ENCODE results near the gene DHRS1.

DNA sequence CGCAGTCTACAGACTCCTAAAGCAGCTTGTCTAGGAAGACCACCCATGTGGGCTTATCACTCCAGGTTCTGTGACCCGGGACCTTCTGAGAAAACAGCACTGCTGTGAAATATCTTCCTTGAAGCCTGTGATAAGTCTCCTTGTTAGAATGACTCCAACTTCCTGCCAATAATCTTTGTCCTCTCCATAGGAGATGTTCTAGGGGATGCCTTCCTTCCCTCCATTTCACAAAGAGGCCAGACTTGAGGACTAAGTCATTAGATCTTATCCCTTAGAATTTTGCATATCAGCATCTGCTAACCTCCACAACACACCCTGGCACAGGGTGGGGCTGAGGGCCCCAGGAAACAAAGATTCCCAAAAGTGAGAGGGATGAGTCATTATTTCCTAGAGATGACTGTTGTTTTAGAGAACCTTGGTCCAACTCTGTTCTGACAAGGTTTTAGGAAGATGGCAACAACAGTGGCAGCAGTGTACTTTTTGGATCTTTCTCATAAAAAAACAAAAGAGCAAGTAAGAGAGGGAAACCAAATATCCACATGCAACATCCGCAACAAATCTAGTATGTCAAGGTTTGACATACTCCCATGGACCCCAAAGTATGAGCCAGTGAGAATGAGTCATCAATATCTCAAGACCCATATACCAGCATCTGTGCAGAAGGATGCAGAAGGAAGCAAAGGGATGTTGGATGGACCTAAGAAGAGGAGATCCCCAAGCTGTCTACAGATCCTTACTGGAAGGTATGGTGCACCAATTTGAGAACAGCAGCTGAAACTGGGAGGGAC is 17.8 kb upstream of the DHRS1 start:
- TF ChIP-seq, protein P1, sequence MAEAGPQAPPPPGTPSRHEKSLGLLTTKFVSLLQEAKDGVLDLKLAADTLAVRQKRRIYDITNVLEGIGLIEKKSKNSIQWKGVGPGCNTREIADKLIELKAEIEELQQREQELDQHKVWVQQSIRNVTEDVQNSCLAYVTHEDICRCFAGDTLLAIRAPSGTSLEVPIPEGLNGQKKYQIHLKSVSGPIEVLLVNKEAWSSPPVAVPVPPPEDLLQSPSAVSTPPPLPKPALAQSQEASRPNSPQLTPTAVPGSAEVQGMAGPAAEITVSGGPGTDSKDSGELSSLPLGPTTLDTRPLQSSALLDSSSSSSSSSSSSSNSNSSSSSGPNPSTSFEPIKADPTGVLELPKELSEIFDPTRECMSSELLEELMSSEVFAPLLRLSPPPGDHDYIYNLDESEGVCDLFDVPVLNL (CRISPR knock-in tag; IDR thresholded peaks at IDR 0.05; ENCODE audit: low read depth): no peak
- TF ChIP-seq ZNF79 (CRISPR knock-in tag; IDR thresholded peaks at IDR 0.05; ENCODE audit: low read depth) (no peak), POLR2AphosphoS5 (IDR thresholded peaks at IDR 0.05; ENCODE audit: control insufficient read depth, insufficient read depth, low read depth, low read length) (no peak), TCF7 (IDR thresholded peaks at IDR 0.05; ENCODE audit: borderline replicate concordance) (no peak), BDP1 (IDR thresholded peaks at IDR 0.05; ENCODE audit: insufficient read depth, insufficient read length) (no peak), ARNT (IDR thresholded peaks at IDR 0.05) (no peak), MYC (IDR thresholded peaks at IDR 0.05; ENCODE audit: low read depth, low read length) (no peak), MYC (CRISPR knock-in tag; IDR thresholded peaks at IDR 0.05; ENCODE audit: borderline replicate concordance, low read depth) (no peak), EP300 (IDR thresholded peaks at IDR 0.05; ENCODE audit: low read length) (no peak), MTA1 (IDR thresholded peaks at IDR 0.05; ENCODE audit: borderline replicate concordance) (no peak)
- TF ChIP-seq, protein P2, sequence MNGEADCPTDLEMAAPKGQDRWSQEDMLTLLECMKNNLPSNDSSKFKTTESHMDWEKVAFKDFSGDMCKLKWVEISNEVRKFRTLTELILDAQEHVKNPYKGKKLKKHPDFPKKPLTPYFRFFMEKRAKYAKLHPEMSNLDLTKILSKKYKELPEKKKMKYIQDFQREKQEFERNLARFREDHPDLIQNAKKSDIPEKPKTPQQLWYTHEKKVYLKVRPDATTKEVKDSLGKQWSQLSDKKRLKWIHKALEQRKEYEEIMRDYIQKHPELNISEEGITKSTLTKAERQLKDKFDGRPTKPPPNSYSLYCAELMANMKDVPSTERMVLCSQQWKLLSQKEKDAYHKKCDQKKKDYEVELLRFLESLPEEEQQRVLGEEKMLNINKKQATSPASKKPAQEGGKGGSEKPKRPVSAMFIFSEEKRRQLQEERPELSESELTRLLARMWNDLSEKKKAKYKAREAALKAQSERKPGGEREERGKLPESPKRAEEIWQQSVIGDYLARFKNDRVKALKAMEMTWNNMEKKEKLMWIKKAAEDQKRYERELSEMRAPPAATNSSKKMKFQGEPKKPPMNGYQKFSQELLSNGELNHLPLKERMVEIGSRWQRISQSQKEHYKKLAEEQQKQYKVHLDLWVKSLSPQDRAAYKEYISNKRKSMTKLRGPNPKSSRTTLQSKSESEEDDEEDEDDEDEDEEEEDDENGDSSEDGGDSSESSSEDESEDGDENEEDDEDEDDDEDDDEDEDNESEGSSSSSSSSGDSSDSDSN (IDR thresholded peaks at IDR 0.05; ENCODE audit: borderline replicate concordance in 1 of 2, low read depth in 2 of 2, low read length in 2 of 2): no peak
- TF ChIP-seq, protein P3, sequence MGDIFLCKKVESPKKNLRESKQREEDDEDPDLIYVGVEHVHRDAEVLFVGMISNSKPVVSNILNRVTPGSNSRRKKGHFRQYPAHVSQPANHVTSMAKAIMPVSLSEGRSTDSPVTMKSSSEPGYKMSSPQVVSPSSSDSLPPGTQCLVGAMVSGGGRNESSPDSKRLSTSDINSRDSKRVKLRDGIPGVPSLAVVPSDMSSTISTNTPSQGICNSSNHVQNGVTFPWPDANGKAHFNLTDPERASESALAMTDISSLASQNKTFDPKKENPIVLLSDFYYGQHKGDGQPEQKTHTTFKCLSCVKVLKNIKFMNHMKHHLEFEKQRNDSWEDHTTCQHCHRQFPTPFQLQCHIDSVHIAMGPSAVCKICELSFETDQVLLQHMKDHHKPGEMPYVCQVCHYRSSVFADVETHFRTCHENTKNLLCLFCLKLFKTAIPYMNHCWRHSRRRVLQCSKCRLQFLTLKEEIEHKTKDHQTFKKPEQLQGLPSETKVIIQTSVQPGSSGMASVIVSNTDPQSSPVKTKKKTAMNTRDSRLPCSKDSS (IDR thresholded peaks at IDR 0.05; ENCODE audit: low read depth, partially characterized antibody): no peak
- TF ChIP-seq, protein P4, sequence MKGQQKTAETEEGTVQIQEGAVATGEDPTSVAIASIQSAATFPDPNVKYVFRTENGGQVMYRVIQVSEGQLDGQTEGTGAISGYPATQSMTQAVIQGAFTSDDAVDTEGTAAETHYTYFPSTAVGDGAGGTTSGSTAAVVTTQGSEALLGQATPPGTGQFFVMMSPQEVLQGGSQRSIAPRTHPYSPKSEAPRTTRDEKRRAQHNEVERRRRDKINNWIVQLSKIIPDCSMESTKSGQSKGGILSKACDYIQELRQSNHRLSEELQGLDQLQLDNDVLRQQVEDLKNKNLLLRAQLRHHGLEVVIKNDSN (CRISPR knock-in tag; IDR thresholded peaks at IDR 0.05): no peak
- TF ChIP-seq, protein P5, sequence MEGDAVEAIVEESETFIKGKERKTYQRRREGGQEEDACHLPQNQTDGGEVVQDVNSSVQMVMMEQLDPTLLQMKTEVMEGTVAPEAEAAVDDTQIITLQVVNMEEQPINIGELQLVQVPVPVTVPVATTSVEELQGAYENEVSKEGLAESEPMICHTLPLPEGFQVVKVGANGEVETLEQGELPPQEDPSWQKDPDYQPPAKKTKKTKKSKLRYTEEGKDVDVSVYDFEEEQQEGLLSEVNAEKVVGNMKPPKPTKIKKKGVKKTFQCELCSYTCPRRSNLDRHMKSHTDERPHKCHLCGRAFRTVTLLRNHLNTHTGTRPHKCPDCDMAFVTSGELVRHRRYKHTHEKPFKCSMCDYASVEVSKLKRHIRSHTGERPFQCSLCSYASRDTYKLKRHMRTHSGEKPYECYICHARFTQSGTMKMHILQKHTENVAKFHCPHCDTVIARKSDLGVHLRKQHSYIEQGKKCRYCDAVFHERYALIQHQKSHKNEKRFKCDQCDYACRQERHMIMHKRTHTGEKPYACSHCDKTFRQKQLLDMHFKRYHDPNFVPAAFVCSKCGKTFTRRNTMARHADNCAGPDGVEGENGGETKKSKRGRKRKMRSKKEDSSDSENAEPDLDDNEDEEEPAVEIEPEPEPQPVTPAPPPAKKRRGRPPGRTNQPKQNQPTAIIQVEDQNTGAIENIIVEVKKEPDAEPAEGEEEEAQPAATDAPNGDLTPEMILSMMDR (IDR thresholded peaks at IDR 0.05 in 2 of 3, conservative IDR thresholded peaks at IDR 0.05 in 1 of 3; ENCODE audit: insufficient read depth in 2 of 3, low read depth in 1 of 3, low read length in 3 of 3): no peak

All from K562 (cell line).